HG03108 (cell line): ENCODE data around the gene NRTN.
"Not testable (repeated sequence)": the region's sequence is repeated elsewhere in the genome, so short reads cannot be mapped to it uniquely, and the experiment has no call there.

ENCODE experiments used
- ATAC-seq: cut with Tn5 transposase; IDR thresholded peaks from one replicate; pipeline ENCODE4 v1.9.1; 2021; ENCODE audit warnings: moderate library complexity; ENCODE audit not compliant: unreplicated experiment

NRTN gene

DNA sequence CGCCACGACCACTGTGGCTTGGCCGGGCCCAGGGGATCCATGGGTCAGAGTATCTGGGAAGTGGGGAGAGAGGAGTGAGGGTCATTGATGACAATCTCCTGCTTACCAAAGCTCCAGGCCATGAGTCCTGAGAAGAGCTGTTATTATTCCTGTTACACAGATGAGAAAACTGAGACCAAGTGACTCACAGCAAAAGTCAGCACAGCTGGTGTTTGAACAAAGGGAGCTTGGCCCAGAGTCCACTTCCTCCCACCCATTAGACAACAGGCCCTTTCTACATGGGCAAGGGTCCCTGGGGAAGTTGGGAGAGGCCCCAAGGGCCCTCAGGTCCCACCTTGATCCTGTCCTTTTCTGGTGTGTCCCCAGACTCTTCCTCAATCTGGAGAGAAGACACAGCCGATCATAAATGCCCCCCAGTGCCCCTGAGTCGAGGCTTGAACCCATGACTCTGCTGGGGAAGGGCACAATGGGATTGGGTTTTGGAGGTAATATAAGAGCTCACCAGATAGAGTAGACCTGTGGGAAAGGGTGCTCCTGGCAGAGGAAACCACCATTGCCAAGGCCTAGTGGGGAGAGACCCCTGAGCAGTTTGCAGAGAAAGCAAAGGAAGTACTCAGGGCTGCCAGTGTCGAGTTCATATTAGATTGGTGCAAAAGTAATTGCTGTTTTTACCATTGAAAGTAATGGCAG, 27.8 kb downstream of the NRTN start:
- no peak for ATAC-seq

DNA sequence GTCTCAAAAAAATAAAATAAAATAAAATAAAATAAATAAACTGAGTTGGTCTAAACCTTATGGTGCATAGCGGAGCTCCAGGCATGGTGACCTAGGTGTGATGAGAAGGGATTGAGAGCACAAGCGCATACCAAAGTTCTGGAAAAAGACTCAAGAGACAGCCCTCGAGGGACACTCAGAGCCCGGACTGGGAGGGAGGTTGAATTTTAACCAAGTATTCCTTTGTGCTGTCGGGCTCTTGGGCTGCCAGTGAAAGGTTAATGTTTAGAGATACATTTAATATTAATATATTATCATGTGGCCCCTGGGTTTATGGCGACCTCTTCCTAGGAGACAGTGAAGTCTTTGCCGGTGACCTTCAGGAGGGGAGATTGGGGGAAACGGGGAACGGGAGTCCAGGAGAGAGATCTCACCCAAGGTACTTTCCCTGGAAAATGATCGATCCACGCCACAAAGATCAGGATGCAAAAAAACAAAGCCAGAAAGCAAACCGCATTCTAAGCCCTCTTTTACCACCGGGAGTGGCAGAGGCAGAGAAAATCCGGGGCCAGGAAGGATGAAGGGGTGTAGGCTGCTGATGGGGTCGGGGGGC, 33.0 kb downstream of the NRTN start:
- no peak for ATAC-seq

DNA sequence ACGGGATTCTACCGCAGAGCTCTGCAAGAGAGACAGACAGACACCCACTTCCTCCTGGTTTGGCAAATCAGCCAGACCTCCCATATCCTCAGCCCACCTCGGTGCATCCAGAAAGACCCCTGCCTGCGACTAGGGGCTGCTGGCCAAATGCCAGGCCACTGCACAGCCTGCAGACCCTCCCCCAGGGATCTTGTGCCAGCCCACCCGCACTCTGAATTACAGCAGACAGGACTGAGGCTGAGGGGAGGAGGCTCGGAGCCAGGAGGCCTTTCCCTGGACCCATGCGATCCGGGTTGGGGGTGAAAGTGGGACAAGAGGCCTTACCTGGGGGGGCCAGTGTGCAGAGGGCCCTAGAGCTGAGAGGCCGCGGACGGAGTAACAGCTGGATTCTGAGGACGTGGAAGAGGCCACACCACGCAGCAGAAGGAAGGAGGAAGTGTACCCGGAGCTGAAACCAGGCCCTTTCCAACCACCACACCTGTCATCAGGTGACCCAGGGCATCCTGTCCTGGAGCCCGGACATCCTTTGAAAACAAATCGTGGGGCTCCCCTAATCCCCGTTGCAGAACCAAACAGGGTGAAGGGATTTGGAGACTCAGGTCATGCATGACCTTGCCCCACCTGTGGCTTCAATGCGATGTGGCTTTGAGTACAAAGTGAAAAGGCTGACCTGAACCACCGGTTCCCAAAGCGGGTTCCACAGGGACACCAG, 33.6 kb downstream of the NRTN start:
- no peak for ATAC-seq

DNA sequence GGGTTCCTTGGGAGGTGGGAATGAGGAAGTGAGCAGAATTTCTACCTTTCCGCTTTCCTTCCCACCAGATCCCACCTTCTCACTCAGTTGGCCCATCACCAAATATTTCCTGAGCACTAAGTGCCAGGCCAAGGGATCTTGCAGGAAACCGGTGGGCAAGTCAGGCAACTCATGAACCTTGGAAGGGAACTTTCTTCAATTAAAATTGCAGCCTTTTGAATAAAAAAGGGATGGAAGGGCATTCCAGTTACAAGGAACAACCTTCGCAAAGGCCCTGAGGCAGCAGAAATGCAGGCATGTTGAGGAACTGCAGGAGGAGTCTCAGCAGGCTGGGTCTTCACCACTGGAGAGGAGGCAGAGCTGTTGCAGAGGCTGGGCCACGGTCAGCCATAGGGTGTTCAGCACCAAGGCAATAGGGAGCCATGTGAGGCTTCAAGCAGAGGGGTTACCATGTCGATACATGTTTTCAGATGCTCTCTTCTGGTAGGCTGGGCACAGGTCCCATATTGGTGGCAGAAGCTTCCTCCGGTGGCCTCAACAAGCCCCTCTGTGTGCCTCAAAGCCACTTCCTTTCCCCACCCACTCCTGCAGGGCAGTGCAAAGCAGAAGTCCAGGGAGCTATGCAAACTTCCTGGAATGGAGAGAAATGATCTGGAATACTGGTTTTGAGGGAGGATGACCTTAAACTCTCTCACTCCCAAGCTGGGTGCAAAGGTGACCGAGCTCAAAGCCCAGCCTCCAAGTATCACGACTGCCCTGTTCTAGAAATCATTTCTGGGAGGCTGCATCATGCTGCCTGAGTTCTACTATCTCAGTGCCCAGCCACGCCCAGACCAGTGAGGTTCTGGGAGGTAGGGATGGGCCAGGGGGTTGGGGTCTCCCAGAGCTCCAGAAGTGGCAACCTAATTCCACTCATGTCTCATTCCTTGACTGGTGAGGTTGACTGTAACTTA, 34.5 kb downstream of the NRTN start, which contains the start of gene FUT6:
Gene FUT6, minus strand, starts transcription at position 638 of the 953 bp plus-strand sequence. CDS start 7,135 bp downstream, outside the sequence.
- no peak for ATAC-seq

DNA sequence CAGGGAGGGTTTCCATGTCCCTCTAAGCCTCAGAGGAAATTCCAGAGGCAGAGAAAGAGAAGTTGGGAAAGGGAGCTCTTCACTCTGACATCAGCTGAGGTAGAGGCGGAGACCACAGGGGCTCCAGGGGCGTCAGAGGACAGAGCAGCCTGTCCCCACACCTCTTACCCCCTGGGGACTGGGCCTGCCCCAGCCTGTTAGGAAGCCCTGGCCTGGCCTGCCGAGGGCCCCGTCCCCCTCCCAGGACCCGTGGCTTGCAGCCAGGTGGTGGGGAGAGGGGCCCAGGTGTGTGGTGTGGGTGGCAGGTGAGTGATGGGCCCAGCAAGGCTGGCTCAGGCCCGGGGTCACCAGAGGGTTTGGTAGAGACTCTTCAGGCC, 36.9 kb downstream of the NRTN start:
- not testable (repeated sequence) for ATAC-seq

DNA sequence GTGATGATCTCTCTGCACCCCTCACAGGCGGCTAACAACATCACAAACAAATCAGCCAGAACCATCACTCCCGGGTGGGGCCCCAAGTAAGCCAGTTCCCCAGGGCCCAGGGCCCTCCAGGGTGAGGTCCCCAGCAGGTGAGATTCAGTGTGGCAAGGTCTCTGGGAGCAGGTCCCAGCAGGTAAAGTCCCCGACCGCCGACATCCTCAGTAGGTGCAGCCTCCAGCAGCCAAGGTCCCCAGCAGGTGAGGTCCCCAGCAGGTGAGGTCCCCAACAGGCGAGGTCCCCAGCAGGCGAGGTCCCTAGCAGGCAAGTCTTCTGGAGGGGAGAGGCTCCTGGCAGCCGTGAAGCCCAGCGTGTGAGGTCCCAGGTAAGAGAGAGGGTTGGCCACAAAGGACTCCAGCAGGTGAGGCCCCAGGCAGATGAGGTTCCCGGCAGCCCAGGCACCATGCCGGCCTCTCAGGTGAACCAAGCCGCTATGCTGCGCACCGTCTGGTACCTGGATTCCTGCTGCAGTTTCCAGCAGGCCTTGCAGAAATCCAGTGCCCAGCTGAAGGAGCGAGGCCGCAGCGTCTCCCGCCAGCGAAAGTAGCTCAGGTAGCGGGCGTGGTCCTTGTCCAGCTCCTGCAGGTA, 38.5 kb downstream of the NRTN start:
- ATAC-seq: no peak

DNA sequence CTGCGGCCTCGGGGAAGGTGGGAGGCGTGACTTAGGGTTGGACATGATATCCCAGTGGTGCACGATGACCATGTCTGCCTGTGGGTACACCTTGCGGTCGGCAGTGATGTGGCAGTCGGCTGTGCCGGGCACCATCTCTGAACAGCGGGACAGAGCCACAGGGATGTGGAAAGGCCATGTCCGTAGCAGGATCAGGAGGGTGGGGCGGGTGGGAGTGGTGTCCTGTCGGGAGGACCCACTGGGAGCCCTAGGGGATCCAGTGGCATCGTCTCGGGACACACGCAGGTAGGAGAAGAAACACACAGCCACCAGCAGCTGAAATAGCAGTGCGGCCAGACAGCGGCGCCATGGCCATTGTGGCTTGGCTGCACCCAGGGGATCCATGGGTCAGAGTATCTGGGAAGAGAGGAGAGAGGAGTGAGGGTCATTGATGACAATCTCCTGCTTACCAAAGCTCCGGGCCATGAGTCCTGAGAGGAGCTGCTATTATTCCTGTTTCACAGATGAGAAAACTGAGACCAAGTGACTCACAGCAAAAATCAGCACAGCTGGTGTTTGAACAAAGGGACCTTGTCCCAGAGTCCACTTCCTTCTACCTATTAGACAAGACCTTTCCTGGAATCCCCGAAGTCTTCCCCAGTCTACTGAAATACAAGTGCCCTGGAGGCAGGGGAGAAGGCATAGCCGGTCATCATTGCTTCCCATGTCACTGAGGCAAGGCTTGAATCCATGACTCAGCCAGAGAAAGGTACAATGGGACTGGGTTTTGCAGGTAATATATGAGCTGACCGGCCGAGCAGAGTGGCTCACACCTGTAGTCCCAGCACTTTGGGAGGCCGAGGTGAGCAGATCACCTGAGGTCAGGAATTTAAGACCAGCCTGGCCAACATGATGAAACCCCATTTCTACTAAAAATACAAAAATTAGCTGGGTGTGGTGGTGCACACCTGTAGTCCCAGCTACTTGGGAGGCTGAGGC, 39.9 kb downstream of the NRTN start:
- ATAC-seq: no peak

DNA sequence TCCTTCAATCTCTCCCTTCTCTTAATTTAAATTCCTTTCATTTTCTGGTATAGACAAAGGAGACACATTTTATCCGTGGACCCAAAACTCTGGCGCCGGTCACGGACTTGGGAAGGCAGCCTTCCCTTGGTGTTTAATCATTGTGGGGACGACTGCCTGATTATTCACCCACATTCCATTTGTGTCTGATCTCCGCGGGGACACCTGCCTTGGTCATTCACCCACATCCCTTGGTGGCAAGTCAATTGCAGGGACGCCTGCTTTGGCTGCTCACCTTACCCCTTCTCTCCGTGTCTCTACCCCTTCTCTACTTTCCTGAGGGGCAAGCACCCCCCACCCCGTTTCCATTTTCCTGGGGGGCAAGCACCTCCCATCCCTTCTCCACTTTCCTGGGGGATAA, 43.0 kb downstream of the NRTN start:
- not testable (repeated sequence) for ATAC-seq

DNA sequence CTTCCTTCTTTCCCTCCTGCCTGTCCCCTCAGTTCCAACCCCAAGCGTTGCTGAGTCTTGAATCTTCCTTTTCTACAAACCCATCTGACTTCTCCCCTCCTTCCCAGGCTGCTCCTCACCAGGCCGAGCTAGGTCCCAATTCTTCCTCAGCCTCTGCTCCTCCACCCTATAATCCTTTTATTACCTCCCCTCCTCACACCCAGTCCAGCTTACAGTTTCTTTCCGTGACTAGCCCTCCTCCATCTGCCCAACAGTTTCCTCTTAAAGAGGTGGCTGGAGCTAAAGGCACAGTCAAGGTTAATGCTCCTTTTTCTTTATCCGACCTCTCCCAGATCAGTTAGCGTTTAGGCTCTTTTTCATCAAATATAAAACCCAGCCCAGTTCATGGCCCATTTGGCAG, 43.8 kb downstream of the NRTN start:
- not testable (repeated sequence) for ATAC-seq

DNA sequence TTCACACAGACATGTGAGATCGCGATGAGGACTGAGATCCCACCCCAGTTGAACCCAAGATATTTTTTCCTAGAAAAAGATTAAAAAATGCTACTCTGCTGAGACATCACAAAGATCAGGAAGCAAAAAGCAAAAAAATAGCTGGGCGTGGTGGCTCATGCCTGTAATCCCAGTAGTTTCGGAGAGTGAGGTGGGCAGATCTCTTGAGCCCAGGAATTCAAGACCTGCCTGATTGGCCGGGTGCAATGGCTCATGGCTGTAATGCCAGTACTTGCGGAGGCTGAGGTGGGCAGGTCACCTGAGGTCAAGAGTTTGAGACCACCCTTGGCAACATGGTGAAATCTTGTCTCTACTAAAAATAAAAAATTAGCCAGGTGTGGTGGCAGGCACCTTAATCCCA, 45.3 kb downstream of the NRTN start:
- no peak for ATAC-seq

DNA sequence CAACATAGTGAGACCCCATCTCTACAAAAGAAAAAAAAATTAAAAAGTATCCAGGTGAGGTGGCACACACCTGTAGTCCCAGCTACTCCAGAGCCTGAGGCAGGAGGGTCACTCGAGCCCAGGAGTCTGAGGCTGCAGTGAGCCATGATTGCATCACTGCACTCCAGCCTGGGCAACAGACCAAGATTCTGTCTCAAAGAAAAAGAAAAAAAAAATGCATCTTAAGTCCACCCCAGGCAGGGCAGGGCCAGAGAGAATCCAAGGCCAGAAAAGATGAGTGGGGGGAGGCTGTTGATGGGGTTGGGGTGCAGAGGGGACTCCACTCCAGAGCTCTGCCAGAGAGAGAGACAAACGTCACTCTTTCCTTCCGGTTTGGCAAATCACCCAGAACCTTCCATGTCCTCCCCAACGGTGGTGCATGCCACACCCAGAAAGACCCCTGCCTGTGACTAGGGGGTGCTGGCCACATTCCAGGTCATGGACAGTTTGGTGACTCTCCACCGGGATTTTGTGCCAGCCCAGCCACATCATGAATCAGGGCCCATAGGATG, 46.0 kb downstream of the NRTN start:
- no peak for ATAC-seq

DNA sequence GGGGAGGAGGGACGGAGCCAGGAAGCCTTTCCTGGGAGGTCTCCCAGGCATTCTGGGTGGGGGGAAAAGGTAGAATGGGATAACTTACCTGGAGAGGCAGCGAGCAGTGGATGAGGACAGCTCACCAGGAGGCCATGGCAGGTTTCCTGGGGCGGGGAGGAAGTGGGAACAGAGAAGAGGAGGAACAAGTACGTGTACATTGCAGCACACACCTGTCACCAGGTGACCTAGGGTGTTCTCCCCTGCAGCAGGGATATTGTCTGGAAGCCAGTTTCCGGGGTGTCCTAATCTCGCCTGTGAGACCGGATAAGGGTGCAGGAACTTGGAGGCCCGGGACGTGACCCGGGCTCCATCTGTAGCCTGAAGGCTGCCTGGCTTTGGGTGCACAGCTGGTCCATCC, 46.4 kb downstream of the NRTN start, which contains the start of gene FUT3:
Gene FUT3, minus strand, starts transcription at position 148 of the 400 bp plus-strand sequence.
- no peak for ATAC-seq

DNA sequence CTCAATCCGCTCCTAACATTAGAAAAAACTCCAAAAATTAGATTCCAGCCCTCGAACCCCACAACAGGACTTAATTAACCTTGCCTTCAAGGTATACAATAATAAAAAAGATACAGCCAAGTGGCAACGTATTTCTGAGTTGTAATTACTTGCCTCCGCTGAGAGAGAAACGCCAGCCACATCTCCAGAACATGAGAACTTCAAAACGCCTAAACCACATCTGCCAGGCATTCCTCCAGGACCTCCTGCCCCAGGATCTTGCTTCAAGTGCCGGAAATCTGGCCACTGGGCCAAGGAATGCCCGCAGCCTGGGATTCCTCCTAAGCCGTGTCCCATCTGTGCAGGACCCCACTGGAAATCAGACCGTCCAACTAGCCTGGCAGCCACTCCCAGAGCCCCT, 49.3 kb downstream of the NRTN start:
- not testable (repeated sequence) for ATAC-seq

DNA sequence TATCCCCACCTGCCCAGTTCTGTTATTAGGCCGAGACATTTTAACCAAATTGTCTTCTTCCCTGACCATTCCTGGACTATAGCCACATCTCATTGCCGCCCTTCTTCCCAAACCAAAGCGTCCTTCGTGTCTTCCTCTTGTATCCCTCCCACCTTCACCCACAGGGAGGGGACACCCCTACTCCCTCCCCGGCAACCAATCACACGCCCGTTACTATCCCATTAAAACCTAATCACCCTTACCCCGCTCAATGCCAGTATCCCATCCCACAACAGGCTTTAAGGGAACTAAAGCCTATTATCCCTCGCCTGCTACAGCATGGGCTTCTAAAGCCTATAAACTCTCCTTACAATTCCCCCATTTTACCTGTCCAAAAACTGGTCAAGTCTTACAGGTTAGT, 50.3 kb downstream of the NRTN start:
- not testable (repeated sequence) for ATAC-seq

DNA sequence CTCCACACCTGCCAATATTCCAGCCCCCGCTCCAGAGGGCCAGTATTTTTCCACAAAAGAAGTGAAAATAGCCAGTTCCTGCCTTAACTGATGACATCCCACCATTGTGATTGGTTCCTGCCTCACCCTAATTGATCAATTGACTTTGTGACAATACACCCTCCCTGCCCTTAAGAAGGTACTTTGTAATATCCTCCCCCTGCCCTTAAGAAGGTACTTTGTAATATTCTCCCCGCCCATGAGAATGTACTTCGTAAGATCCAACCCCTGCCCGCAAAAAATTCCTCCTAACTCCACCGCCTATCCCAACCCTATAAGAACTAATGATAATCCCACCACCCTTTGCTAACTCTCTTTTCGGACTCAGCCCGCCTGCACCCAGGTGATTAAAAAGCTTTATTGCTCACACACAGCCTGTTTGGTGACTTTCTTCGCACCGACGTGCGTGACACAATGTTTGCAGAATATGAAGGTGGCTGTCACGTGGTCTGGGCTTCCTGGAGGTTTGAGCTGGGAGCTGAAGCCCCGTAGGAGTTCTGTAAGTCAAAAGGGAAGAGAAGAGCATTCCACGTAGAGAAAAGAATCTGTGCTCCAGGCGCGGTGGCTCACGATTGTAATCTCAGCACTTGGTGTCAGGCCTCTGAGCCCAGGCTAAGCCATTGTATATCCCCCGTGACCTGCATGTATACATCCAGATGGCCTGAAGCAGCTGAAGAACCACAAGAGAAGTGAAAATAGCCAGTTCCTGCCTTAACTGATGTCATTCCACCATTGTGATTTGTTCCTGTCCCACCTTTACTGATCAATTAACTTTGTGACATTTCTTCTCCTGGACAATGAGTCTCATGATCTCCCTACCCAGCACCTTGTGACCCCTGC, 52.6 kb downstream of the NRTN start:
- no peak for ATAC-seq

DNA sequence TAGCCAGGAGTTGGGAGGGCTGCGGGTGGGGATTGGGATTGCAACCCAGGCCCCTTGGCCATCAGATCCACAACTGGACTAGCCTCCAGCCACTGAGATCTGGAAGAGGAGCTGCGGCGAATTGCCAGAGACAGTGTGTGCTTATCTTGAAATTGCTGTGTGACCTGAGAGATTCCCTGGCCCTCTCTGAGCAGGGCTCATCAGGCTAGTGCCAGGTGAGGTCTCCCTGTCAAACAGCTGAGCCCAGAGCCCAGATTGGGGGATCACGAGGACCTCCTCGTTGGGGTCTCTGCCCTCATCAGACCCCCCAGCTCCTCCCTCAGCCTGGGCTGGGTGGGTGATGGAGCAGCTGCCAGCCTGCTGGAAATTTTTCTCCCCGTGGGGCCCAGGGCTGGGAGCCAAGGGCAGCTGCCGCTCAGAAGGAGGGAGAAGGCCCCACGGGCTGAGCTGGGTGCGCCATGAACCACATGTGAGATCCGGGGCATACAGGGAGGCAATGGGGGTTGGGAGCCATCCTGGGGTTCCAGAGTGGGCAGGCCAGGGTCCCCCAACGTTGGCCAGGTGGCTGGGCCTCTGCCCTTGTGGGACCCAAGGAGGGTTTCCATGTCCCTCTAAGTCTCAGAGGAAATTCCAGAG, 58.3 kb downstream of the NRTN start:
- ATAC-seq: no peak

DNA sequence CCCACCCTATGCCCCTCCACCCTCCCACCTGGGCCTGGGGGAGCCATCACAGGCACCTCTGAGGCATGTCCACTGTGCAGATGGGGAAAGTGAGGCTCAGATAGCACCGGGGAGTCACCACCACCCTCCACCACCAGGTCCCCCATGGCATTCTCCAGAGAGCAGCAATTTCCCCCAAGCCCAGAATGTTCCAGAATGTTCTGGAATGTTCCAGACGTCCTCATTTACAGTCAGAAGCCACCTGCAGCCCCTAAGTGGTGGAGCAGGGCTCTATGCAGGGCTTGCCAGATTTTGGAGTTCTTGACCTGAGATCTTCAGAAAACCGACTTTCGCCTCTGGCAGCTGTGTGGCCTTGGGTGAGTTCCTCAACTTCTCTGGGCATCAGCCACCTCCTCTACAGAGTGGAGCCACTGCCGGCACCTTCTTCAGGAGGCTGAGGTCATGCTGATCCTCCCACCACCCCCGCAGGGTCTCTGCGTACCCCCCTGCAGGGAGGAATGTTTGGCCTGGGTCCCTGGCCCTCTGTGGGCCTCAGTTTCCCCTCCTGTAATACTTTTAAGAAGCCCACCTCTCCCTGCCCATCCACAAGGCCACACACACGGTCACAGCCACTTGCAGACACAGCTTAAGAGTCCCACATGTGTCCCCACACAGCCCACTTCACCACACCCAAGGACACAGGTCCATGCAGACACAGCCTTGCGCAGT, 59.3 kb downstream of the NRTN start:
- ATAC-seq: no peak
